Gastrocnemius medialis (tissue), 4 donors: ENCODE measurements around the gene UQCR11. TPM values are rescaled to one million over a fixed set of nuclear protein-coding genes. Genes with fewer than 3 reads are reported as not detected.

ENCODE experiments used
- ATAC-seq, 2 donors: fragments of 150-250 bp; one replicate each; pipeline ENCODE4 v1.9.1; 2016
- DNase-seq, 2 donors: peaks; one replicate each; pipeline ENCODE4 v3.0.0-alpha.2; 2019
- H3K27ac ChIP-seq, 4 donors: fragments of 200-600 bp; sonication (generic); 1 replicate in 1 of 4; 2 replicates in 3 of 4; pipeline ENCODE4 v1.5.1; 2016 to 2018; ENCODE audit warnings: mild to moderate bottlenecking in 2 of 4, moderate library complexity in 1 of 4
- H3K27me3 ChIP-seq, 3 donors: fragments of 200-600 bp; sonication (generic) in 2 of 3; 1 replicate in 1 of 3; 2 replicates in 2 of 3; pipeline versions ENCODE4 v1.5.1 to v1.6.0; 2016 to 2019; ENCODE audit warnings: mild to moderate bottlenecking in 1 of 3, moderate library complexity in 1 of 3
- H3K36me3 ChIP-seq, 2 donors: fragments of 200-600 bp; sonication (generic) in 1 of 2; one replicate each; pipeline ENCODE4 v1.5.1; 2017 to 2018
- H3K4me1 ChIP-seq, 2 donors: fragments of 200-600 bp; sonication (generic) in 1 of 2; one replicate each; pipeline ENCODE4 v1.5.1; 2016 to 2017; ENCODE audit warnings: mild to moderate bottlenecking in 2 of 2
- H3K4me3 ChIP-seq, 4 donors: fragments of 200-600 bp; sonication (generic) in 3 of 4; 1 replicate in 1 of 4; 2 replicates in 3 of 4; pipeline ENCODE4 v1.5.1; 2016 to 2019; ENCODE audit warnings: mild to moderate bottlenecking in 2 of 4
- H3K9me3 ChIP-seq, 3 donors: fragments of 200-600 bp; sonication (generic) in 2 of 3; 1 replicate in 1 of 3; 2 replicates in 2 of 3; pipeline ENCODE4 v1.5.1; 2016 to 2019
- POLR2A ChIP-seq, 2 donors: fragments of 450-650 bp; IDR thresholded peaks; one replicate each; pipeline ENCODE4 v1.6.1; 2017; ENCODE audit warnings: antibody characterized with exemption in 2 of 2, mild to moderate bottlenecking in 2 of 2, moderate library complexity in 2 of 2
- in situ Hi-C, 4 donors: fragments of 200-750 bp; cut with MboI; loops; one replicate each; pipeline versions ENCODE4 v1.15.0 to v1.8.0; 2017; ENCODE audit warnings: low sequenced_read_pairs in 4 of 4
- intact Hi-C: fragments of 100-400 bp; cut with DNase I; formaldehyde crosslinking; loops from one replicate; pipeline ENCODE4 v1.15.1; 2023; ENCODE audit warnings: low total_unique reads
- total RNA-seq, 4 donors: library from RNA; depleted of rRNA; stranded (reverse); fragments of >200 nt; gene quantifications; one replicate each; pipeline versions ENCODE4 v1.1.0 to v1.2.3, GENCODE V29; 2016
- TF ChIP-seq, protein P1 (sequence below), 5 experiments: fragments of 450-650 bp in 3 of 5; fragments of 200-600 bp in 2 of 5; sonication (generic) in 2 of 5; IDR thresholded peaks in 4 of 5; conservative IDR thresholded peaks in 1 of 5; 1 replicate in 4 of 5; 2 replicates in 1 of 5; pipeline ENCODE4 v1.5.1; 2016 to 2019; ENCODE audit warnings: antibody characterized with exemption in 5 of 5, mild to moderate bottlenecking in 3 of 5, moderate library complexity in 3 of 5

The UQCR11 gene
- total RNA-seq, 4 donors from 2014 or later = 106 to 173 (median 154) TPM

DNA sequence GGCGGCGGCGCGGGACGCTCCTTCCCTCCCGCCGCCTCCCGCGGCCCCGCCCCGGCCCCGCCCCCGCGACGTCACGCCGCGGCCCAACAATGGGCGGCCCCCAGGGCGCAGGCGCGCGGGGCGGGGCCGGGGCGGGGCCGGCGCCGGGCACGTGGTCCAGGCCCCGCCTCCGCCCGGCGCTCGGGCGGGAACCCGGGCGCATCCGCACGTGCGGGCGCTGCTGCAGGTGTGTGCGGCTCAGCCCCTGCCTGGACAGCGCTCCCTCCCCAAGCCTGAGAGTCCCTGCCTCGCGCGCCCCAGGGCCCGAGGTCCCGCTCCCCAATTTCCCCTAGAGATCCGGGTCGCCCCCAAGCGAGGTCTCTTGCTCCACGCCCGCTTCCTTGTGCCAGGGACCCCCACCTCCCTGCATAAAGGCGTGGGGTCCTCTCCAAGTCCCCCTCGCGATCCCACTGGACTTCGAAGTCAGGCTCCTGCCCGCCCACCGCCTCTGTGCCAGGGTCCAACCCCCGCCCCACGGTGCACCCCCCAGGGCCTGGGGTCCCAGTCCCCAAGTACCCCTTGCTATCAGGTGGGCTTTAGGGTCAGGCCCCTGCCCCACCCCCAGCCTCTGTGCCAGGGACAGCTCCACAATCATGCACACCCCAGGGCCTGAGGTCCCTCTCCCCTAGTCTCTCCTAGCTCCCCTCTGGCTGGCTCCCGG lies 36.8 kb downstream of the UQCR11 start, which contains the start of gene MEX3D:
MEX3D (minus strand) TSS at position 6 of the 700 bp plus-strand sequence. CDS start 267 bp downstream, outside the sequence.
- H3K36me3 ChIP-seq = no peaks in the 10 kb centered on the region
- ATAC-seq (peak; percentile 79 to 90), DNase-seq (peak; percentile 37 to 62)
- H3K27ac ChIP-seq = peak within 1 kb of the TSS in 3 of 4 donors; percentile 13 to 62 (median 52)
- peak within 1 kb of the TSS; percentile 37 to 53 (median 51) for H3K4me3 ChIP-seq
- TF ChIP-seq POLR2A (IDR thresholded peaks at IDR 0.05) = no peak
- TF ChIP-seq, protein P1, sequence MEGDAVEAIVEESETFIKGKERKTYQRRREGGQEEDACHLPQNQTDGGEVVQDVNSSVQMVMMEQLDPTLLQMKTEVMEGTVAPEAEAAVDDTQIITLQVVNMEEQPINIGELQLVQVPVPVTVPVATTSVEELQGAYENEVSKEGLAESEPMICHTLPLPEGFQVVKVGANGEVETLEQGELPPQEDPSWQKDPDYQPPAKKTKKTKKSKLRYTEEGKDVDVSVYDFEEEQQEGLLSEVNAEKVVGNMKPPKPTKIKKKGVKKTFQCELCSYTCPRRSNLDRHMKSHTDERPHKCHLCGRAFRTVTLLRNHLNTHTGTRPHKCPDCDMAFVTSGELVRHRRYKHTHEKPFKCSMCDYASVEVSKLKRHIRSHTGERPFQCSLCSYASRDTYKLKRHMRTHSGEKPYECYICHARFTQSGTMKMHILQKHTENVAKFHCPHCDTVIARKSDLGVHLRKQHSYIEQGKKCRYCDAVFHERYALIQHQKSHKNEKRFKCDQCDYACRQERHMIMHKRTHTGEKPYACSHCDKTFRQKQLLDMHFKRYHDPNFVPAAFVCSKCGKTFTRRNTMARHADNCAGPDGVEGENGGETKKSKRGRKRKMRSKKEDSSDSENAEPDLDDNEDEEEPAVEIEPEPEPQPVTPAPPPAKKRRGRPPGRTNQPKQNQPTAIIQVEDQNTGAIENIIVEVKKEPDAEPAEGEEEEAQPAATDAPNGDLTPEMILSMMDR (IDR thresholded peaks at IDR 0.05 in 4 of 5, conservative IDR thresholded peaks at IDR 0.05 in 1 of 5) = no peak
- in situ Hi-C loops (no loop called here), intact Hi-C loops (loop anchor here (1.0 to 5.0 kb wide), 2 partner anchors 39 to 85 kb away; partner anchors contain the start of gene UQCR11)
- peaks cover 4 to 7% of the 10 kb centered on the region in 2 donors for H3K4me1 ChIP-seq
- no peaks in the 10 kb centered on the region for H3K9me3 ChIP-seq
- peaks cover 6 to 11% (median 8%) of the 10 kb centered on the region in 3 donors for H3K27me3 ChIP-seq

DNA sequence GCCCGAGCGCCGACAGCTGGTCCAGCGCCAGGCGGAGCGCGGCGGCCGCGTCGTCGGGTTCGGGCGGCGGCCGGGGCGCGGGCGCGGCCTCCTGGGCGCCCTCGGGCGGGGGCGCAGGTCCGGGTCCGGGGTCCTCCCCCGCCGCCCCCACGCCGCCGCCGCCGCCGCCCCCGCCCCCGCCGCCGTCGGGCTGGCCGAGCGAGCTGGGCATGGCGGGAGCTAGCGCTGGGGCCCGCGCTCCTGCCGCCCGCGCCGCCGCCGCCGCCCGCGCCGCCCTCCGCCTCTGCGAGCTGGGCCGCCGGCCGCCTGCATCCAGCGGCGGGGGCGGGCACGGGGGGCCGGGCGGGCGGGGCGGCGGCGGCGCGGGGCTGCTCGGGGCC lies 37.4 kb downstream of the UQCR11 start:
- in situ Hi-C loops (no loop called here), intact Hi-C loops (loop anchor here (1.0 to 5.0 kb wide), 2 partner anchors 39 to 85 kb away; partner anchors contain the start of gene UQCR11)
- TF ChIP-seq, protein P1 (IDR thresholded peaks at IDR 0.05 in 4 of 5, conservative IDR thresholded peaks at IDR 0.05 in 1 of 5) = no peak
- TF ChIP-seq POLR2A (IDR thresholded peaks at IDR 0.05) = no peak
- Histone ChIP-seq H3K27me3 (peaks cover 6 to 11% (median 8%) of the 10 kb centered on the region in 3 donors), H3K4me3 (no peak overlapping the region), H3K9me3 (no peaks in the 10 kb centered on the region), H3K36me3 (no peaks in the 10 kb centered on the region), H3K4me1 (peaks cover 4 to 7% of the 10 kb centered on the region in 2 donors), H3K27ac (no peak overlapping the region)
- DNase-seq = no peak
- no peak for ATAC-seq

DNA sequence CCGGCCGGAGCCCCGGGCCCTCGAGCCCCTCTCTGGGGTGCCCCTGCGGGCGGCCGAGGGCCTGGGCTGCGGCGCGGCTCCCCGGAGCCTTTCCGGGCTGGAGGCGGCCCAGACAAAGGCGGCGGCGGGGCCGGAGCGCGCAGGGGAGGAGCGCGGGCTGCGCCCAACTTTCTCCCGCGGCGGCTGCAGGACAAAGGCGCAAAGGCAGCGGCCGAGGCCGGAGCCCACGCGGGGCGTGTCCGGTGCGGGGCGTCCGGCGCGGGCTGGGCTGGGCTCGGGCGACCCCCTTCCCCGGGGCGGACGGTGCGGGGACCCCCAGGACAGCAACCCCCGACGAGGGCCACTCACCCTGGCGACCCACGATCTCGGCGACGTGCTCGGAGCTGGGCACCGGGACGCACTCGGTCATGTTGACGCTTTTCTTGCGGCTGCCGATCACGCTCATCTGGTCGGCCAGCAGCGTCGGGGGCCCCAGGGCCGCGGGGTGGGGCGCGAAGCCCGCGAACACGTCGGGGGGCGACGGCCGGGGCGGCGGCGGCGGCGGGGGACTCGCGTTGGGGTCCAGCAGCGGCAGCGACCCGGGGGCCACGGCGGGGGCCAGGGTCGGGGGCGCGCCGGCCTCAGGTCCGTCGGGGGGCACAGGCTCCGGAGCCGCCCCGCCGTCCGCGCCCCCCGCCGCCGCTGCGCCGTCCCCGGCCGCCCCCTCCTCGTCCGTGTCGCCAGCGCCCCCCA lies 38.0 kb downstream of the UQCR11 start:
- H3K36me3 ChIP-seq = no peaks in the 10 kb centered on the region
- no peak for TF ChIP-seq POLR2A (IDR thresholded peaks at IDR 0.05)
- TF ChIP-seq, protein P1 (IDR thresholded peaks at IDR 0.05 in 4 of 5, conservative IDR thresholded peaks at IDR 0.05 in 1 of 5) = no peak
- H3K9me3 ChIP-seq = no peaks in the 10 kb centered on the region
- H3K27ac ChIP-seq = peak overlapping the region; percentile 10 to 62 (median 32)
- H3K4me1 ChIP-seq = peaks cover 4 to 7% of the 10 kb centered on the region in 2 donors
- in situ Hi-C loops = no loop called here
- ATAC-seq (peak in 1 of 2 donors; percentile 8), DNase-seq (no peak)
- peak overlapping the region; percentile 45 to 53 (median 51) for H3K4me3 ChIP-seq
- peaks cover 6 to 11% (median 8%) of the 10 kb centered on the region in 3 donors for H3K27me3 ChIP-seq
- intact Hi-C loops = loop anchor here (5.0 kb wide), 1 partner anchor 40 kb away; the partner anchor contains the start of gene UQCR11

DNA sequence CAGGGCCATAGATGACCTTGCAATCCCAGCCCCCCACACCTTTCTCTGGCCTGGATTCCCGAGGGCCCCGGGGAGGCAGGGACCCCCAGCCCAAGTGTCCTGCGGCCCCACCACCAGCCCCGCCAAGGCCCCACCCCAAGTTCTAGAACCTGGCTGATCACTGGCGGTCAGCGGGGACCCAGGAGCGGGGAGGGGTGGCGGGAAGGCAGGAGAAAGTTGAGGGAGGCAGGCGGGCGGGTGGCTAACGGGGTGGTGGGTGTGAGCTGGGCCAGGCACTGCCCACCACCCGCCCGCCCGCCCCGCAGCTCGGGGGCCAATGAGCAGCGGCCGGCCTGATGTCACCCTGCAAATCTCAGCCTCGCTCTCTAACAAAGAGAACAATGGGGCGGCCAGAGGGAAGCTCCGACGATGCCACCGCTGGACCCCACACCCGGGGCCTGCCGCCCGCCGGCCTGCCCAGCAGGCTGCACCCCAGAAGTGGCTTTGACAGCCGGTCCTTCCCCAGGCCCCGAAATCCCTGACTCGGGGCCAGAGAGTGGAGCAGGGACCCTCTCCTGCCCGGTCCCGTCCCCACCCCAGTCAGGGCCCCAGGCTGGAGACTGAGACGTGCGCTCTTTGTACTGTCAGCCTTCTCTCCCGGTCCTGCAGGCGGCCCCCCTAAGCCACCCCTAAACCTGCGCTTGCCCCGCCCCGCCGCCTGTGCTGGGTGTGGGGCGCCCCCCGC lies 38.7 kb downstream of the UQCR11 start:
- H3K36me3 ChIP-seq = no peaks in the 10 kb centered on the region
- peak in 1 of 2 donors; percentile 40 for ATAC-seq
- H3K9me3 ChIP-seq = no peaks in the 10 kb centered on the region
- DNase-seq = no peak
- peak overlapping the region; percentile 45 to 53 (median 51) for H3K4me3 ChIP-seq
- in situ Hi-C loops (no loop called here), intact Hi-C loops (loop anchor here (5.0 kb wide), 1 partner anchor 41 kb away; the partner anchor contains the start of gene UQCR11)
- H3K4me1 ChIP-seq = peaks cover 4 to 7% of the 10 kb centered on the region in 2 donors
- H3K27ac ChIP-seq = peak overlapping the region; percentile 10 to 62 (median 36)
- TF ChIP-seq POLR2A (IDR thresholded peaks at IDR 0.05) = peak in 1 of 2 donors; percentile 53
- TF ChIP-seq, protein P1 (IDR thresholded peaks at IDR 0.05 in 4 of 5, conservative IDR thresholded peaks at IDR 0.05 in 1 of 5) = no peak
- H3K27me3 ChIP-seq = peaks cover 6 to 11% (median 8%) of the 10 kb centered on the region in 3 donors
